Activated CD4-positive, alpha-beta T cell treated with anti-CD3 and anti-CD28 coated beads, Interleukin-2, Interleukin-6, amounts not matched to agents 100 ng/mL and 50 ng/mL, durations not matched to agents 16 hours and 8 hours (primary cell): Measurements from ENCODE around the gene MDC1.
"Not testable (repeated sequence)": the region's sequence is repeated elsewhere in the genome, so short reads cannot be mapped to it uniquely, and the experiment has no call there.

Source experiments
- DNase-seq: peaks from one replicate; pipeline ENCODE4 v3.0.0-alpha.2; 2020

MDC1 gene

DNA sequence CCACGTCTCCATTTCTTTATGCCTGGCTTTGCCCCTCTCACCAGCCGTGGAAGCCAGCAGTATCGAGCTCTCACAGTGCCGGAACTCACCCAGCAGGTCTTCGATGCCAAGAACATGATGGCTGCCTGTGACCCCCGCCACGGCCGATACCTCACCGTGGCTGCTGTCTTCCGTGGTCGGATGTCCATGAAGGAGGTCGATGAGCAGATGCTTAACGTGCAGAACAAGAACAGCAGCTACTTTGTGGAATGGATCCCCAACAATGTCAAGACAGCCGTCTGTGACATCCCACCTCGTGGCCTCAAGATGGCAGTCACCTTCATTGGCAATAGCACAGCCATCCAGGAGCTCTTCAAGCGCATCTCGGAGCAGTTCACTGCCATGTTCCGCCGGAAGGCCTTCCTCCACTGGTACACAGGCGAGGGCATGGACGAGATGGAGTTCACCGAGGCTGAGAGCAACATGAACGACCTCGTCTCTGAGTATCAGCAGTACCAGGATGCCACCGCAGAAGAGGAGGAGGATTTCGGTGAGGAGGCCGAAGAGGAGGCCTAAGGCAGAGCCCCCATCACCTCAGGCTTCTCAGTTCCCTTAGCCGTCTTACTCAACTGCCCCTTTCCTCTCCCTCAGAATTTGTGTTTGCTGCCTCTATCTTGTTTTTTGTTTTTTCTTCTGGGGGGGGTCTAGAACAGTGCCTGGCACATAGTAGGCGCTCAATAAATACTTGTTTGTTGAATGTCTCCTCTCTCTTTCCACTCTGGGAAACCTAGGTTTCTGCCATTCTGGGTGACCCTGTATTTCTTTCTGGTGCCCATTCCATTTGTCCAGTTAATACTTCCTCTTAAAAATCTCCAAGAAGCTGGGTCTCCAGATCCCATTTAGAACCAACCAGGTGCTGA is 7.0 kb upstream of the MDC1 start:
- not testable (repeated sequence) for DNase-seq

DNA sequence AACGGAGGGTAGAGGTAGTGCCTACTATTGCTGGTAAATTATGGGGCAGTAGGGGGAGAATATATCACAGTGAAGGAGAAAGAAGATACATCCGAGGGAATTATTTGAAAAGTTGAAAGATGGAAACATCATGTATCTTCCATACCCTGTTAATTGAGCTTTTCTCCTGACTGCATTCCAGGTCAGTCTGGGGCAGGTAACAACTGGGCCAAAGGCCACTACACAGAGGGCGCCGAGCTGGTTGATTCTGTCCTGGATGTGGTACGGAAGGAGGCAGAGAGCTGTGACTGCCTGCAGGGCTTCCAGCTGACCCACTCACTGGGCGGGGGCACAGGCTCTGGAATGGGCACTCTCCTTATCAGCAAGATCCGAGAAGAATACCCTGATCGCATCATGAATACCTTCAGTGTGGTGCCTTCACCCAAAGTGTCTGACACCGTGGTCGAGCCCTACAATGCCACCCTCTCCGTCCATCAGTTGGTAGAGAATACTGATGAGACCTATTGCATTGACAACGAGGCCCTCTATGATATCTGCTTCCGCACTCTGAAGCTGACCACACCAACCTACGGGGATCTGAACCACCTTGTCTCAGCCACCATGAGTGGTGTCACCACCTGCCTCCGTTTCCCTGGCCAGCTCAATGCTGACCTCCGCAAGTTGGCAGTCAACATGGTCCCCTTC is 6.2 kb upstream of the MDC1 start:
- DNase-seq = not testable (repeated sequence)

DNA sequence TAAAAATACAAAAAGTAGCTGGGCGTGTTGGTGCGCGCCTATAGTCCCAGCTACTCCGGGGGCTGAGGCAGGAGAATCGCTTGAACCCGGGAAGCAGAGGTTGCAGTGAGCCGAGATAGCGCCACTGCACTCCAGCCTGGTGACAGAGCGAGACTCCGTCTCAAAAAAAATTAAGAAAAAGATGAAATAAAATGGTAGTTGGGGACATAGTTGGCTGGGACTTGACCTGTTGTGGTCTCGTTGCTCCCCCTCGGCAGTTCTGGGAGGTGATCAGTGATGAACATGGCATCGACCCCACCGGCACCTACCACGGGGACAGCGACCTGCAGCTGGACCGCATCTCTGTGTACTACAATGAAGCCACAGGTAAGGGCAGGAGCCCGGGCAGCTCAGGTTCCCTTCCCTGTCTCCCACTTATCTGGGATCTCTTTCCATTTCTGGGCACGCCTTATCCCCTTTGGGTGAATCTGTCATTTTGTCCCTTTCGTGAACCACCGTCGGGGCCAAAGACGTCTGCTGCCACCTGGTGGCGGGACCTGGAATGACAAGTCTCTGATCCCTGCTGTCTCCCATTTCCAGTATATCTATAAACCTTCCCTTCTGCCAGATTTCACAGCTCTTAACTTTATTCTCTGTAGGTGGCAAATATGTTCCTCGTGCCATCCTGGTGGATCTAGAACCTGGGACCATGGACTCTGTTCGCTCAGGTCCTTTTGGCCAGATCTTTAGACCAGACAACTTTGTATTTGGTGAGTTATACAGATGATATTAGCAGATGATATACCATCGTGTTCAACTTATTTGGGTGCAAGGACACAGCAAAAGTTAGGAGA is 5.4 kb upstream of the MDC1 start:
- DNase-seq = peak; percentile 89

GRCh38 chr6:30722025-30722279 is 4.9 kb upstream of the MDC1 start:
- DNase-seq = not testable (repeated sequence)

GRCh38 chr6:30721198-30722024 is 4.3 kb upstream of the MDC1 start:
- peak; percentile 96 for DNase-seq

DNA sequence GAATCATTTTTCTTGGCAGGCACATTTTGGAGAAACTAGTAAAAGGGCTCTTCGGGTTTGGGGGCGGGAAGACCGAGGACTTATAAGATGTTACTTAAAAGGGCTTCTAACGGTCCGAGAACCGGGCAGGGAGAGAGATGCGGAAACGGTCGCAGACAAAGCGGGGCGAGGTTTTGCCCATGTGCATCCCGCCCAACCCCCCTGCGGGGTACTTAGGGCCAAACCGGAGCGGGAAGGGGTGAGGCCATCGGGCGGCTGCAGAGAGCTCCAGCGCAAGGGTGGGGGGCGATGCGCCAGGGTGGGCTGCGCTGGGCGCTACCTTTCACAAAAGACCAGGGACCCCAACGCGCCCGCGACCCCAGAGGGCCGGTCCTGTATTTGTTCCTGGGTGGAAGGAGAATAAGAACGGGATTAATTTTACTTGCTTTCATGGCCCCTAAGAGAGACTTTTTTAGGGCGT is 3.7 kb upstream of the MDC1 start:
- DNase-seq = peak; percentile 80

DNA sequence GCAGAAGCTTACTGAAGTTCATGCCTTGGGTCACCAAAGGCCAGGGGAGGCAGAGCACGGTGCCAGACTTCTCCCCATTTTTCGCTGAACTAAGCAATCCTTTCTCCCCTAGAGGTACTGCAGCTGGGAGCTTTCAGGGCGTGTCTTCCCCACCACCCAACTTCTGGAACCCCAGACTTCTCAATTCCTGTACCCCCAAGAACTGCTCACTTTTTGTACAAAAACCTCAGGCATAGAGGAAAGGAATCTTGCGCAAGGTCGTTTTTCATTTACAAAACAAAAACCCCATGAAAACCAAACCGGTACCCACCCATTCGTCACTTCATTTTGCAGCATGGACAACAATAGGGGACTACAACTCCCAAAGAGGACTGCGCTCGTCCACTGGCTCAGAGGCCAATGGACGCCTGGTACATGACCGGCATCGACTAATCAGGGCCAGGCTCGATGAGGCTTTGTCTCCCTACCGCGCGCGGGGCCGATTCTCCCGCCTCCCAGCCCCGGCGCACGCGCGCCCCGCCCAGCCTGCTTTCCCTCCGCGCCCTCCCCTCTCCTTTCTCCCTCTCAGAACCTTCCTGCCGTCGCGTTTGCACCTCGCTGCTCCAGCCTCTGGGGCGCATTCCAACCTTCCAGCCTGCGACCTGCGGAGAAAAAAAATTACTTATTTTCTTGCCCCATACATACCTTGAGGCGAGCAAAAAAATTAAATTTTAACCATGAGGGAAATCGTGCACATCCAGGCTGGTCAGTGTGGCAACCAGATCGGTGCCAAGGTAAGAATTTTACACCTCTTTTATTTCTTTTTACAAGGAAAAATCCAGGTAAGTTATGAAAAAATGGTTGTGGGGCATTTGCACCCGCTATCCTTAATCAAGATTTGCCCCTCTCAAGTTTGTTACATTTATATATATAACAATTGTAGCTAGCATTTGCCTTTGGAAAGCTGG is 3.0 kb upstream of the MDC1 start, which contains the start of gene TUBB:
TSS of gene TUBB (plus strand) at position 562 of the 947 bp plus-strand sequence. CDS start at position 717, 155 bp downstream.
- DNase-seq = peak; percentile 98

GRCh38 chr6:30719356-30719755 is 2.3 kb upstream of the MDC1 start:
- DNase-seq = no peak

- DNase-seq = not testable (repeated sequence)
These were observed 1.0 kb upstream of the MDC1 start for GRCh38 chr6:30717845-30718720.

DNA sequence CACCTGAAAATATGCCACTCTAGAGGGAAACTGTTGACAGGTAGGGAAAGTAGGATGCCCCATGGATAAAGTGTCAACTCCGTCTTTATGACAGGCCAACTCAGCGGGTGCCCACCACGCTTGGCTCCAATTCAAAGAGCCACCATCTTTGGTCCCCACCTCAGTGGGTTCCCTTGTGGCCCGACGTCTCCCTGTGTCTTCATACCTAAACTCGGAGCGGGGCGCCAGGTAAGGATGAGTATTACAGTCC is 277 bp downstream of the MDC1 start:
- DNase-seq = no peak

DNA sequence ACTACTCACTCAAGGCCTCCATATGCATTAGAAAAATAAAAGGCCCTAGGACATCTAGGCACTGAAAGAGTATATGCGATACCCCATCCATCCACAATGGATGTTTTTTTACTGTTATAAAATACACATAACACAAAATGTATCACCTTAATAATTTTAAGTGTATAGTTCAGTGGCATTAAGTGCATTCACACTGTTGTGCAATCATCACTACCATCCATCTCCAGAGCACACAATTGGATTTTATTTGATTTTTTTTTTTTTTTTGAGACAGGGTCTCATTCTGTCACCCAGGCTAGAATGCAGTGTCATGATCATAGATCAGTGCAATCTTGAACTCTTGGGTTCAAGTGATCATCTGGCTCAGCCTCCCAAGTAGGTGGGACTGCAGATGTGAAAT is 2.8 kb downstream of the MDC1 start:
- no peak for DNase-seq

GRCh38 chr6:30712441-30712945 is 4.6 kb downstream of the MDC1 start:
- DNase-seq = no peak

- no peak for DNase-seq
These were observed 5.2 kb downstream of the MDC1 start for GRCh38 chr6:30711758-30712380.

GRCh38 chr6:30709101-30709868 is 7.8 kb downstream of the MDC1 start:
- DNase-seq = no peak

DNA sequence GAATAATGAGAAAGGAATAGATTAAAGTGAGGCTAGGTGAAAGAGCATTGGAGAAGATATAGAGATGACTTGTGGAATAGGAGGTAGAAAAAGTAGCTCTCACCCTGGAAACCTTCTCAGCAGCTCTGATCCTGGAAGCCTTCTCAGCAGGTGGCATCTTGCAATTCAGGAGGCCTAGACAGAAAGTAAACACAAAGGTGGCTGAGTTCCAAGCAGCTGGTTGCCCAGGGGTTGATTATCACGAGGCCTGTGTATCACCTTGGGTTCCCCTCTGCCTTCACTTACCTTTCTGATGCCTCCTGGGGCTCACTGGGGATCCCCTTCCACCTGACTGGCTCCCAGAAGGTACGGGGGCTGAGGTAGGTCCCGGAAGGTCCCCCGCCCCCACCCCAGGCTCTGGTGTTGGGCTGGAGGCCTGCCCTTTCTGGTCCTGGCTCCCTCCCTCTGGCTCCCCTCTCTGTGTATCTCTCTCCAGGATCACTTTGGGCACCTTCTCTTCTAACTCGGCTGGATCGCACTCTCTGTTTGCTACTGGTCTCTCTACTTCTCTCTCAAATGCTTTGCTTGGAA is 9.7 kb downstream of the MDC1 start:
- DNase-seq = no peak

DNA sequence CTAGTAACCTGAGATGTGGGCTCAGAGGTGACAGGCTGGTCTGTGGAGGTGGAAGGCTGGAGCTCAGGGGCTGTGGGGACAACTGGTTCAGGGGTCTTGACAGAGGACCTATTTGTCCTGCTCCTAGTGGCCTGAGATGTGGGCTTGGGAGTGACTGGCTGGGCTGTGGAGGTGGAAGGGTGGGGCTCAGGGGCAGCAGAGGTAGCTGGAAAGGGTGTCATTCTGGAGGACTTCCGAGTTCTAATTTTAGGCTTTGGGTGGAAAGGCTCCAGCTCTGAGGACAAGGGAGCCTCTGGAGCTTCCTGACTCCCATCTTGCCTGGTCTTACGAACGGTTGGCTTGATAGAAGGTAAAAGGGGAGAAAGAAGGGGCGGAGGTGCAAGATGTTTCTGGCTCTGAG is 11.5 kb downstream of the MDC1 start:
- no peak for DNase-seq

DNA sequence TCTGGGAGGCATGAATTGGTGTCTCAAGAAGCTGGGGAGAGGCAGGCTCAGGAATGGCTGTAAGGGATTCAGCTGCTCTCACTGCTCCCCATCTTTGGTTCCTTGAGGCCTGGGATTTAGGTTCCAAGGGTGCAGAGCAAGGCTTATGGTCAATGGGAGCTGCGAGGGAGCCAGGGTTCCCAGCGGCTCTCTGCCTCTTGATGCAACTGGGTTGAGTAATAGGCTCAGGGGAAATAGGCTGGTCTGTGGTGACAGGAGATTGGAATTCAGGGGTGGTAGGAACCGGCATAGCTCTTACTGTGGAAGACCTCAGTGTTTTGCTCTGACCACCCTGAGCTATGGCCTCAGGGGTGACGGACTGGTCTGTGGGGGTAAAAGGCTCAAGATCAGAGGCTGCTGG is 13.3 kb downstream of the MDC1 start:
- no peak for DNase-seq

DNA sequence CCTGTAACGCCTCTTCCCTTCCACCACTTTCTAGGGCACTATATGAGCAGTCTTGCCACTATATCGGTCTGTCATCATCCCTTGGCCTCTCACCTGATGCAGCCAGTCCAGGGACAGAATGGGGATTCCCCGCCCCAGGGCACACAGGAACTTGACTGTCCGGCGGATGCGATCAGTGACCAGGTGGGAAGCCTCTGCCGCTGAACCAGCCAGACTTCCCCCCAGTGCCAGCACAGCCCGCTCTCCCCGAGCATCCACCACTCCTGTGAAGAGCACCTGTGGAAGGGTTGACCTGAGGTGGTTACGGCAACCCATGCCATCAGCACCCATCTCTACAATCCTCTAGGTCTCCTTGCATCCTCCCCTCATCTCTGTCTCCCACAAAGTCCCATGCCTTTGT is 14.1 kb downstream of the MDC1 start:
- no peak for DNase-seq

GRCh38 chr6:30700340-30700739 is 16.7 kb downstream of the MDC1 start:
- DNase-seq = no peak
